B cell (primary cell): Measurements from ENCODE around the gene CRABP1.

Experiments
- CTCF ChIP-seq: fragments of 200-600 bp; IDR thresholded peaks from one replicate; pipeline ENCODE4 v1.8.0; 2022; ENCODE audit warnings: antibody characterized with exemption, mild to moderate bottlenecking
- EZH2 ChIP-seq: IDR thresholded peaks from 2 replicates; pipeline ENCODE4 v1.6.1; 2012; ENCODE audit warnings: borderline replicate concordance, low read depth, mild to moderate bottlenecking, moderate library complexity, low read length; ENCODE audit not compliant: insufficient read depth, poor library complexity, severe bottlenecking

- TF ChIP-seq EZH2 (no peak), CTCF (no peak)
Measured at GRCh38 chr15:78343276-78344060, 3.3 kb downstream of the CRABP1 start.
